Muscle of leg (tissue), 11 donors: ENCODE data around the gene KLK8. TPM values are rescaled to one million over a fixed set of nuclear protein-coding genes. Genes with fewer than 3 reads are reported as not detected.

ENCODE experiments used
- DNase-seq: peaks from one replicate; pipeline ENCODE4 v3.0.0; 2013
- H3K27ac ChIP-seq: one replicate; pipeline ENCODE4 v1.5.1; 2013; ENCODE audit warnings: mild to moderate bottlenecking, low read length, control low read depth
- H3K27me3 ChIP-seq: one replicate; pipeline ENCODE4 v1.6.1; 2013; ENCODE audit warnings: low read length; ENCODE audit not compliant: control insufficient read depth, insufficient read depth
- H3K36me3 ChIP-seq: one replicate; pipeline ENCODE4 v1.6.1; 2013; ENCODE audit warnings: low read length; ENCODE audit not compliant: control insufficient read depth, insufficient read depth
- H3K4me1 ChIP-seq: one replicate; pipeline ENCODE4 v1.6.1; 2013; ENCODE audit warnings: low read length; ENCODE audit not compliant: control insufficient read depth, insufficient read depth
- H3K4me3 ChIP-seq: one replicate; pipeline ENCODE4 v1.5.1; 2013; ENCODE audit warnings: low read length, control low read depth
- H3K9me3 ChIP-seq: replicated peaks from 2 replicates; pipeline ENCODE4 v1.6.1; 2013; ENCODE audit warnings: low read depth, low read length; ENCODE audit not compliant: control insufficient read depth
- WGBS: methylation state at CpG from one replicate; pipeline ENCODE4 v1.1.5; 2013; ENCODE audit warnings: missing lambda C conversion rate; ENCODE audit not compliant: insufficient coverage; 5-methylcytosine and 5-hydroxymethylcytosine counted together
- polyA plus RNA-seq, 8 donors: library from polyadenylated mRNA; unstranded; fragments of 120-200 nt; gene quantifications; one replicate each; pipeline versions ENCODE4 v1.2.1 to v1.2.3, GENCODE V29; 2013; ENCODE audit warnings: inconsistent platforms in 1 of 8, low replicate concordance in 1 of 8; ENCODE audit not compliant: insufficient read length in 8 of 8, insufficient read depth in 1 of 8
- total RNA-seq: library from RNA; stranded (reverse); fragments of 120-200 nt; gene quantifications from one replicate; pipeline ENCODE4 v1.2.4, GENCODE V29; 2013

Gene KLK8
- total and polyA plus RNA-seq, 9 donors = 1.0 TPM; not detected in 8

DNA sequence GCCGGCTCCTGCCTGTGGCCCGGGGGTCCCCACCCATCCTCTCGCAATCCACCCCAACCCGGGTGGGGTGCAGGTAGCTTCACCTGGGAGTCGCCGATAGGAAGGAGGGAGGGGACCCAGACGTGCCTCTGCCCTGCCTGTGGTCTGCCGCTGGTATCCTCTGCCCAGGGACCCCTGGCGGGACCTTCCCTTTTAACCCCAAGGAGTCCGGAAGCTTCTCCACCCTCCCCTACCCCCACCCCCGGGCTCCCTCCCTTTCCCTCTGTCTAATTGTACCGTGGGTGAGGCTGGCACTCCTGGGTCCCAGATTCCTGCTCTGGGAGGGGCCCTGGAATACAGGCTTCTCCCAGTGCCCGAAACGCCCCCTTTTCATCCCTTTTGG lies 18.1 kb upstream of the KLK8 start, which contains the start of gene KLK10:
Gene KLK10 (minus strand): TSS at position 166 of the 382 bp plus-strand sequence. CDS start 579 bp downstream, outside the sequence.
- H3K4me3 ChIP-seq = no peak within 1 kb of the TSS
- no peaks in the 10 kb centered on the region for H3K9me3 ChIP-seq
- H3K27ac ChIP-seq = no peak within 1 kb of the TSS
- peaks cover 69% of the 10 kb centered on the region for H3K27me3 ChIP-seq
- 3% methylated on average over 5 of the region's 14 CpGs for WGBS
- H3K36me3 ChIP-seq = no peaks in the 10 kb centered on the region
- no peak for DNase-seq
- H3K4me1 ChIP-seq = peaks cover 6% of the 10 kb centered on the region

DNA sequence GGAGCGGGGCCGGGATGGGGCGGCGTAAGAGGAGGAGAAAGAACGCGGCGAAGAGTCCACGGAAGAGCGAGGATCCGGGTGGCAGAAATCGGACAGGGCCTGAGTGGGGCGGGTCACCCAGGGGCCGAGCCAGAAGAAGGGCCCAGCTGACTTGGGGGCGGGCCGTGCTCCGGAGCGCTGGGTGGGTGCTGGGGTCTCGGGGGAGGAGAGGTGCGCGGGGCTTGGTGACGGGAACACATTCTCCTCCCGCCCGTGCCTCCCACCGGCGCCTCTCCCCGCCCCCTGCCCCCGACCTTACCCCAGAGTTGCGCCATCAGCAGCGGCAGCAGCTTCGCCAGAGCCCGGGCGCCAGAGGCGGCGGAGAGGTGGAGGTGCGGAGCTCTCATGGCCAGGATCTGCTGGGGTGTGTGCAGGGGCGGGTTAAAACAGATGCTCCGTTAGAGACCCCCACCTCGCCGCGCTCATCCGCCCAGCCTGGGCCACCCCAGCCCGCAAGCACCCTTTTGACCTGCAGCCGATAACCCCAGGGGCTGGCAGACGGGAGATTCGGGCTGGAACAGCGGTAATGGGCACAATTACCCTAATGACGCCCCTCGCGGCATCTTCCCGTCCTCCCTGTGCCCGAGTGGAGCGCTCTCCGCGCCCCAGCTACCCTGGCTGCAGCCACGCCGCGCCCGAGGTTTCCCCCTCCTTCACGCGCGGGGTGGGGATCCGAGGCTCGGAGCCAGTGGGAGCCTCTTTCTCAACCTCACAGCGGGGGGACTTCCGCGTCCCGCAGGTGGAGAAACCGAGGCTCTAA lies 17.5 kb upstream of the KLK8 start:
- Histone ChIP-seq H3K27ac (no peak overlapping the region), H3K4me1 (peaks cover 6% of the 10 kb centered on the region), H3K36me3 (no peaks in the 10 kb centered on the region), H3K4me3 (no peak overlapping the region), H3K27me3 (peaks cover 70% of the 10 kb centered on the region), H3K9me3 (no peaks in the 10 kb centered on the region)
- WGBS = under 1% methylated on average over 45 of the region's 68 CpGs
- DNase-seq = no peak

DNA sequence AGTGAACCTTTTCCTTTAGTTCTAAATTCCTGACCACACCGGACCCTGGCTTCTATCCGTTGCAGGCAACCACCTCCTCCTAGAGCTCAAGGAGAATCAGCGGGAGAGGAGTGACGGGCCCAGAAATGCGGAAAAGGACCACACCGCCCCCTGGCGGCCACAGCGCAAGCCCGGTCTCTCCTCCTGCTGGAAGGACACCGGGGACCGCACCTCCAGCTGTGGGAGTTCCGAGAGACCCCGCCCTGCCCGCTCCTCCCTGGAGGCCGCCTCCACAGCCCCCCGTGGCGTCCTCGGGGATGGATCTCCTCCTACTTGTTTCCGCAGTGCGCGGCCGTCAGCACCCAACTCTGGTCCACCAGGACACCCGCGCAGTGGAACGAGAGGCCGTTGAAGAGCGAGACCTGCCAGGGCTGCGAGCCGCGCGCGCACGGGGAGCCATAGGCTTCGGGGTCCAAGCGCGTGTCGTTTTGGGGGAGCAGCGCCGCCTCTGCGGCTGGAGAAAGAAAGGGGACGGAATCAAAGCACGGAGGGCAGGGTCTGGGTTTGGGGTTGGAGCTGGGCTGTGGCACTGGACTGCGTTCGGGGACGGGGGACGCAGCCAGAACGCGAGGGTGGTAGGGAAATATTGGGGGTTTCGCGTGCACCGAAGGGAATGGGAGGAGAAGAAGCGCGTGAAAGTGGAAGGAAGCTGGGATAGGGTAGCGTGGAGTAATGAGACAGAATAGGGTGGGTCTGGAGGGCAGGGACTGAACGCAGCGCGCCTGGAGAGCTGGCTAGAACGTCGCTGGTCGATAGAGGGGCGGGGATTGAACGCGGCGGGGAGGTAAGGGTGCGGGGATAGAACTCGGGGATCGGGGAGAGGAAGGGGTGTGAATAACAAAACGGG lies 15.6 kb upstream of the KLK8 start:
- Histone ChIP-seq H3K4me1 (peaks cover 6% of the 10 kb centered on the region), H3K36me3 (no peaks in the 10 kb centered on the region), H3K27ac (no peak overlapping the region), H3K9me3 (no peaks in the 10 kb centered on the region), H3K4me3 (no peak overlapping the region), H3K27me3 (peaks cover 62% of the 10 kb centered on the region)
- under 1% methylated on average over 64 of the region's 68 CpGs for WGBS
- DNase-seq = no peak

DNA sequence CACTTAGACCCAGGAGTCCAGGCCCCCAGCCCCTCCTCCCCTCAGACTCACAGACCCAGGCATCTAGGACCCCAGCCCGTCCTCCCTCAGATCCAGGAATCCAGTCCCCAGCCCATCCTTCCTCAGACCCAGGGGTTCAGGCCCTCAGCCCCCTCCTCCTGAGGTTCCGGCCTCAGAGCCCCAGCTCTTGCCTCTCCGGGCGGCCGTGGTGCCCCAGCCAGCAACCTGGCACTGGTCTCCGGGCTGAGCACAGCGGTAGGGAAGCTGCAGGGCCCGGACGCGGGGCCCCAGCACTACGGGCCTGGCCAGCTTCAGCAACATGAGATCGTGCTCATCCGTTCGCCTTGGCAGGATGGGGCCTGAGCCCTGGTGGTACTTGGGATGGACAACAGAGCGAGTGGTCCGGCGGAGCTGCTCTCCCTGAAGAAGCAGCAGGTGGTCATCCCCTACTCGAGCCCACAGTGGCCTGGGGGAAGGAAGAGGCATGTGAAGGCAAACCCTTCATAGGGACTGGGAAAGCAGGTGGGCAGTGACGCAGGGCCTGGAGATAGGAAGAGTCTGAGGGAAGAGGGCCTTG lies 14.4 kb upstream of the KLK8 start:
- no peak overlapping the region for H3K27ac ChIP-seq
- H3K27me3 ChIP-seq = peaks cover 58% of the 10 kb centered on the region
- 86% methylated on average over 19 of the region's 19 CpGs for WGBS
- DNase-seq = no peak
- H3K36me3 ChIP-seq = no peaks in the 10 kb centered on the region
- H3K4me1 ChIP-seq = peaks cover 6% of the 10 kb centered on the region
- H3K9me3 ChIP-seq = no peaks in the 10 kb centered on the region
- no peak overlapping the region for H3K4me3 ChIP-seq

DNA sequence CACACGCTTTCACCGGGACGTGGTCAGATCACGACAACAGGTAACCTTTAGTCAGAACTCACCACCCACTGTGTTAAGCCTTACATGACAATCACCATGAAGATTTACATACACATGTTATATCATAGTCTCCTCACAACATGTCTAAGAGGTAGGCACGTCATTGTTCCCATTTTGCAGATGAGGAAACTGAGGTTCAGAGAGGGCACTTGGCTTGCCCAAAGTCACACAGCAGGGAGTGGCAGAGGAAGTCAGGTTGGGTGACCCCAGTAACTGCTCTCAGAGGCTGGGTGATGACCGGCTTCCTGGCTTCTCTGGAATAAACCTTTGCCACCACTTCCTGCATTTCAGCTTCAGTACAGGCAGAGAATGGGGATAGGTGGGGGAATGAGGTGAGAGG lies 12.8 kb upstream of the KLK8 start:
- Histone ChIP-seq H3K36me3 (no peaks in the 10 kb centered on the region), H3K4me3 (no peak overlapping the region), H3K27me3 (peaks cover 44% of the 10 kb centered on the region), H3K9me3 (no peaks in the 10 kb centered on the region), H3K4me1 (peaks cover 6% of the 10 kb centered on the region), H3K27ac (no peak overlapping the region)
- WGBS = 60% methylated on average over 1 of the region's 6 CpGs
- DNase-seq = no peak

DNA sequence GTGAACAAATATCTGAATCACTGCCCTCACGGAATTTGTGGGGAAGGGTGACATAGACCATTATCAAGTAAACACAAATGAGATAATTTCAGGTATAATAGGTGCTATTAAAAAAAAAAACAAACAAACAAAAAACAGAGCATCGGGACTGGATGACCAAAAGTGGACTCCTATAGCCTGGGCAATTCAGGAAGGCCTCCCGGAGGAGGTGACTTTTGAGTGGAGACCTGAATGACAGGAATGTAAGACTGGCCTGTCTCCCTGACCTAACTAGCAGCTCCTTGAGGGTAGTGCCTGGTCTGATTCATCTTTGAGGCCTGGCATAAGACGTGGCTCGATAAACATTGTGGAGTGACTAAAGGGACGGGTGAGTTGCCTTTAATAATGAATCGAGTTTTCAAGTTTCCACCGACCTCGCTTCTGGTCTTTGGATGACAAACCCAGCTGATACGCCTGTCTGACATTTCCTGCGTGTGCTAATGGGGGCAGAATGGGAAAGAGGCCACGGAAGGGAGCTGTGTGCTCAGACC lies 11.3 kb upstream of the KLK8 start:
- H3K27ac ChIP-seq = no peak overlapping the region
- no peaks in the 10 kb centered on the region for H3K36me3 ChIP-seq
- peaks cover 6% of the 10 kb centered on the region for H3K4me1 ChIP-seq
- H3K9me3 ChIP-seq = no peaks in the 10 kb centered on the region
- H3K27me3 ChIP-seq = peaks cover 32% of the 10 kb centered on the region
- H3K4me3 ChIP-seq = no peak overlapping the region
- no peak for DNase-seq
- WGBS = 76% methylated on average over 10 of the region's 12 CpGs

DNA sequence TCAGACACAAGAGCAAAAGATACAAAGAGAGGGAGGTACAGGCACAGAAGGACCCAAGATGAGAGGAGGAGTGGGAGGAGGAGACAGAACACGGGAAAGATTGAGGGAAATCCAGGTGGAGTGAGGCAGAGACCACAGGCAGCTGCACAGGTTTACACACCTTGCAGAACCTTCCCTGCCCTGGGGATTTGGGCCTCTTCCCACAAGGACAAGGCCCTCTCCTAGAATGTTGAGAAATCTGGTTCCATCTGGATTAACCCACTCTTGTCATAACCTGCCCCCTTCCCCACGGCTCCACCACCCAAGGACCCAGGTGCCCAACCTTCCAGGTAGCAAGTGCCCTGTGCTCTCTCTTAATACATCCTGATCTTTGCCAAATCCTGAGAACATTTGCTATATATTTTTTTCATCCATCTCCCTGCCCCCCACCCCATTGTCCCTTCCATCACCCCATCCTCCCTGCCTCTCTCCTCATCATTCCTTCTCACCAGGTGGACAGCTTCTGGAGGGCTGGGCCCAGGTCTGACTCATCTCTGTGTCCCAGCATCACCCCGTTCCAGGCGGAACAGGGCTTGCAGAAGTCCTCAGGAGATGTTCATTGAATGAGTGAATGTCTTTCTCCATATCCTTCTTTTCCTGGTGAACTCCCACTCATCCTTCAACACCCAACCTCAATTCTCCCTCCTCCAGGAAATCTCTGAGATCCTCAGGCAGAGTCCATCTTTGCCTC lies 8.8 kb upstream of the KLK8 start:
- Histone ChIP-seq H3K4me3 (no peak overlapping the region), H3K27me3 (peaks cover 8% of the 10 kb centered on the region), H3K36me3 (no peaks in the 10 kb centered on the region), H3K27ac (no peak overlapping the region), H3K4me1 (no peaks in the 10 kb centered on the region), H3K9me3 (no peaks in the 10 kb centered on the region)
- DNase-seq = no peak
- 48% methylated on average over 2 of the region's 4 CpGs for WGBS

DNA sequence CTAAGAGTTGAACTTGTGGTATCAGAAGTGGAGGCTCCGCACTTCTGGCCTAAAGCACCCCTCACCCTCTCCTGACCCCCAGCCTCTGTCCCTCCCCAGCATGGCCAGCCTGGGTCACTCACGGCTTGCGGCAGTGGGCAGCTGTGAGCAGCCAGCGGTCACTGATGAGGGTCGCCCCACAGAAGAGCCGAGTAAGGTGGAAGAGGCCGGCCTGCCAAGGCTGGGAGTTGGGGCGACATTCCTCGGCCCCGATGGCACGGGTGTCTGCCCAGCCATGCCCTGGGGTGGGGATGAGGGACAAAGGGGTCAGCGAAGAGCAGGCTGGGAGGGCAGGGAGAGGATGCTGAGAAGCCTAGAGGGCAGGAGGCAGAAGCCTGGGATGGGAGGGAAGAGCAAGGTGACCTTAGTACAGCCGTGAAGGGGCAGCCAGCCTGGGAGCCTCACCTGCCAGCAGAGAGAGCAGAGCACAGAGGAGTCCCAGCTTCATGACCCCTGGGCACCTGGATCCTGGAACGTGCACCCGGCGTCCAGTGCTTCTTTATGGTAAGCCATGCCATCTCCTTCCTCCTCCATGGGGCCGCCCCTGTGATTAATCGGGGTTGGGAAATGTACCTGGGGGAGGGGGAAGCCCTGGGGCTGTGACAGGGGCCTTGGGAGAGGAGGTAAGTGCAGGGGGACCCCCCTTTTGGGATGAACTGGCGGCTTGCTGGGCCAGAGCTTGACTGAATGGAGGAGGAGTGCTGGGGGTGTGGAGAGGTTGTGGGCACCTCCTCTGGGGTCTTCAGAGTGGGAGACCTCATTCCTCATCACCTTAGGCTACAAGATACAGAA lies 7.9 kb upstream of the KLK8 start:
- WGBS = 81% methylated on average over 12 of the region's 19 CpGs
- H3K9me3 ChIP-seq = no peaks in the 10 kb centered on the region
- no peaks in the 10 kb centered on the region for H3K36me3 ChIP-seq
- no peaks in the 10 kb centered on the region for H3K4me1 ChIP-seq
- no peak overlapping the region for H3K4me3 ChIP-seq
- DNase-seq = no peak
- no peak overlapping the region for H3K27ac ChIP-seq
- H3K27me3 ChIP-seq = peaks cover 3% of the 10 kb centered on the region

DNA sequence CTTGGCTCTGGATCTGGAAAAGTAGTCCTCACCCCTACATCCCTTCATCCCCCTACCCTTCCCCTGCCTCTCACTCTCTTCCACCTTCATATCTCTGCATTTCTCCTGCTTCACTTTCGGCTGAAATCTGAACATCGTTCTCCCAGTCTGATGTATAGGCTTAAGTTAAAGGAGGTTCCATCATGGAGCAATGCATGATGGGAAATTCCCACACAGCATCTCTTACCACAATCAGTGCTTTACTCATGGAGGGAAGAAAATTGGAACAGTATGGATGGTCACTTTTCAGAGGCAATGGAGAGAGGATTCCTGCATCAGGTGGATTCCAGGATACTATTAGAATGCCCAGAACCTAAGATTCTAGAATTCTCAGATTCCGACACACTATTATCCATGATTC lies 6.1 kb upstream of the KLK8 start:
- DNase-seq = no peak
- no peak overlapping the region for H3K27ac ChIP-seq
- H3K36me3 ChIP-seq = no peaks in the 10 kb centered on the region
- H3K27me3 ChIP-seq = peaks cover 3% of the 10 kb centered on the region
- H3K4me3 ChIP-seq = no peak overlapping the region
- H3K9me3 ChIP-seq = no peaks in the 10 kb centered on the region
- no CpG with 5 or more reads among the region's 3 CpGs for WGBS
- H3K4me1 ChIP-seq = no peaks in the 10 kb centered on the region
